Epithelial cell of prostate (primary cell): Measurements from ENCODE around the gene PTGES3L.
"Not testable (repeated sequence)": the region's sequence is repeated elsewhere in the genome, so short reads cannot be mapped to it uniquely, and the experiment has no call there.

Experiments used
- DNase-seq: peaks from one replicate; pipeline ENCODE4 v3.0.0-alpha.2; 2011; ENCODE audit warnings: low read depth, low spot score
- H3K27ac ChIP-seq: fragments of 450-650 bp; 2 replicates; pipeline ENCODE4 v1.5.1; 2017; ENCODE audit warnings: mild to moderate bottlenecking

PTGES3L gene

DNA sequence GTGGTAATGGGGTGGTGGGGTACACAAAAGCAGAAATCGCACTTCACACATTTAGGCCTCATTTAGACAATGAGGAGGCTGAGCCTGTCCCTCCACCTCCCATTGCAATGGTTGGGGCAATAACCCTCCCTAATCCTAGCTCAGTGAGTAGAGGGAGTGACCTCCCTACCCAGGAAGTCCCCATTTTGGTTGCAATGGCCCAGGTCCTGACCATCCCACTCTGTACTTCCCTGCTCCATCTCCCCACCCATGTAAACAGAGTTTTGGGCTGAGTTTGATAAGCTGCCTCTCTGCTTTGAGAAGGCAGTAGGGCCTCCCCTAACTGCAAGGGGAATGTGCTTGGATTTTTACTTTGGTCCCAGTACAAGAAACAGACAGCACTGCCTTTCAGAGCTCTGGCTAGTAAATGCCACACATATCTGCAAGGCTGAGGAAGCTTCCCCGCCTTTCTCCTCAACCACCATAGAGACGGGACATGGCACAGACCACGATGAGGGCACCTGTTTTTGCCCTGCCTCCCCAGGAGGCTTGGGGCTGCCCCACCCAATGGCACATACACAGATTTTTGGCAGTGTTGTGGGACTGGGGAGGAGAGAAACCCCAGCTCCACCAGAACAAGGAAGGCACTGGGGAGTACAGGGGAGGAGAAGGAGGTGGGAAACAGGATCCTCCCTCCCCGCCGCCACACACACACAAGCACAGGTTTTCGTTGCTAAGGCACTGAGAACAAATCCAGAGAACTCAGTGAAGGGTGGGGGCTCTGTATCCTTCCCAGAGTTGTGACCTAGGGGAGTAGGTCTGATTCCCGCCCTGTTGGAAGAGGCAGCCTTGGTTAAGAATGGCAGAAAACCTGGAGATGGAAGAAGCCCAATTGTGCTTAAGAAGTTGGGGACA is 35.0 kb upstream of the PTGES3L start:
- no peak overlapping the region for H3K27ac ChIP-seq
- no peak for DNase-seq

DNA sequence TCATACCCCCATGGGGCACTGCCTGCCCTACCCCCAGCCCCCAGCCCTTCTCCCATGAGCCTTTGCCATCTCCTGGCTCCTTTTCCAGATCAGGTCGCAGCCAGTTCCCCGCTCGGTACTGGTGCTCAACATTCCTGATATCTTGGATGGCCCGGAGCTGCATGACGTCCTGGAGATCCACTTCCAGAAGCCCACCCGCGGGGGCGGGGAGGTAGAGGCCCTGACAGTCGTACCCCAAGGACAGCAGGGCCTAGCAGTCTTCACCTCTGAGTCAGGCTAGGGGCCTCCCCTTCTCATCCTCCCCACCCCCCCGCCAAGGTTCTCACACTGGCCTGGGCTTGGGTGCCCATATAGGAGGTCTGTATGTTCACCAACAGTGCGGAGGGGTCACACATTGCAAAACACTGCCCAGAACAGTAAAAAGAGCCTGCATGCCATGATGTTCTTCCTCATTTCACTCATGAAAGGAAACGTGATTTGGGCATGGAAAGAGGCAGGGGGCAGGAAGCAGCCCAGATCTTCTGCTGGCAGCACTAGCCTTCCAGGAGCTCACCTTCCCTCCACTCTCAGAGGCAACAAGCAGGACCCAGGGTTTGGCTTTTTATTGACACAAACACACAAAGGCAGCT is 34.3 kb upstream of the PTGES3L start:
- no peak for DNase-seq
- no peak overlapping the region for H3K27ac ChIP-seq

DNA sequence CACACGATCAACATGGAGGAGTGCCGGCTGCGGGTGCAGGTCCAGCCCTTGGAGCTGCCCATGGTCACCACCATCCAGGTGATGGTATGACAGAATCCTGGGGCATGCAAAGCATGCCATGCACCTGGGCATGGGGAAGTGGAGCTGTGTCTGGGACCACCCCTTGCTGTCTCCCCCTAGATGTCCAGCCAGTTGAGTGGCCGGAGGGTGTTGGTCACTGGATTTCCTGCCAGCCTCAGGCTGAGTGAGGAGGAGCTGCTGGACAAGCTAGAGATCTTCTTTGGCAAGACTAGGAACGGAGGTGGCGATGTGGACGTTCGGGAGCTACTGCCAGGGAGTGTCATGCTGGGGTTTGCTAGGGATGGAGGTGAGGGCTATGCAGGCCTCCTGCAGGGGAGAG is 33.4 kb upstream of the PTGES3L start:
- DNase-seq, result no peak
- H3K27ac ChIP-seq, result no peak overlapping the region

DNA sequence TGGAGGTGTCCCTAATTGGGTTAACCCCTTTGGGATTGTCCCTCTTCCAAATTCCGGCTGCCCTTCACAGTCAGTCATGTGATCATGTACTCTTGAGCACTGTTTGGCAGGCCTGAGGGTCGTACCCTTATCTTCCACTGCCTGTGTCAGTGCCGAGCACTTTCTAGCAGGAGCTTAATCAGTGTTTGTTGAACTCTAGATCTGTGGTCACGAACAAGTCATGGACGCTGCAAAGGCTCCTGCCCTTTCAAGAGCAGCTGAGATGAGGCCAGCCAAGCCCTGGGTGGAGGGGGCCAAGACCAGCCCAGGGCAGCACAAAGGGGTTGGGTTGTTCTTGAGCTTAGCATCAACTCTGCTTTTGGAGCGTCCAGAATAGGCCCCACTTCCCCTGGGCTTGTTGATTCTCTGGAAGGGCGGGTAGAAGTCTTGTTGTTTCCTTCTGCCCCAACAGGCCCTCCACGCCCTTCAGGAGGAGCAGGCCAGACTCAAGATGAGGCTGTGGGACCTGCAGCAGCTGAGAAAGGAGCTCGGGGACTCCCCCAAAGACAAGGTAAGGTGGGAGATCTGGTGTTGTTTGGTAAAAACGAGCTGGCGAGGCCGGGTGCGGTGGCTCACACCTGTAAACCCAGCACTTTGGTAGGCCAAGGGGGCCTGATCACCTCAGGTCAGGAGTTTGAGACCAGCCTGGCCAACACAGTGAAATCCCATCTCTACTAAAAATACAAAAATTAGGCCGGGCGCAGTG is 32.0 kb upstream of the PTGES3L start:
- DNase-seq, result no peak
- no peak overlapping the region for H3K27ac ChIP-seq

GRCh38 chr17:43010667-43011308 is 30.9 kb upstream of the PTGES3L start:
- no peak for DNase-seq
- H3K27ac ChIP-seq, result no peak overlapping the region

GRCh38 chr17:43006639-43007551 is 27.0 kb upstream of the PTGES3L start, which contains the start of gene IFI35:
Gene IFI35 (plus strand): TSS chr17:43006784. CDS start chr17:43006948, 164 bp downstream.
- DNase-seq, result peak; percentile 29
- H3K27ac ChIP-seq, result peak within 1 kb of the TSS; percentile 62

DNA sequence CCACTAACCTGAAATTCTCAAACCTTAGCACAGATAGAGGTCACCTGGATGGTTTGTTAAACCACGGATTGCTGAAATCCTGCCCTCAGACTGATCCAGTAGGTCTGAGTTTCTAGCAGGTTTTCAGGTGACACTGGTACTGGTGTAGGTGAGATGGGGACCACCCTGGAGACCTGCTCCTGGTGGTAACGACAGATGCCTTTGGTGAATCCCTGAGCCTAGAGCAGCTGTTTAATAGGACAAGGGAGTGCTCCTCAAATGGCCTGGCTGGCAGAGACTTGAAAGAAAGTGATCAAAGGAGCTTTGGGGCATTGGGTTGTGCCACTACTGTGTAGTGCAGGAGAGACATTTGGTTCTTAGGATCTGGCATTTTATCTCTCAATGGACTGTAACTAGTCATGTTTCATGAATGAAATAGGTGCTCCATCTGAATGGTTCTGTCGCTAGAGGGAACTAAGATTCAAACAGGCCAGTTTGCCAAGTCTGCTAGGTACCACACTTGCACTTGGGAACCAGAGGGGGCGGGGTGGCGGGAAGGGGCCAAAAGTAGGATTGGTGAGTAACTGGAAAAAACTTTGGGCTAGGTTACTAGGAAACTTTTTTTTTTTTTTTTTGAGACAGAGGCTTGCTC is 23.8 kb upstream of the PTGES3L start:
- DNase-seq, result no peak
- peak overlapping the region; percentile 91 for H3K27ac ChIP-seq

DNA sequence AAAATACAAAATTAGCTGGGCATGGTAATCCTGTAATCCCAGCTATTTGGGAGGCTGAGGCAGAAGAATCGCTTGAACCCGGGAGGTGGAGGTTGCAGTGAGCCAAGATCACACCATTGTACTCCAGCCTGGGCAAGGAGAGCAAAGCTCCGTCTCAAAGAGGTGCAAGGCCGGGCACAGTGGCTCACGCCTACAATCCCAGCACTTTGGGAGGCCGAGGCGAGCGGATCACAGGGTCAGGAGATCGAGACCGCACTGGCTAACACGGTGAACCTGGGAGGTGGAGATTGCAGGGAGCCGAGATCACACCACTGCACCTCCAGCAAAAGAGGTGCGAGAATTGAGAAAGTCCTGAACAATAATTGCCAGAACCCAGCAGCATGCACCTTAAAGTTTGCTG is 21.0 kb upstream of the PTGES3L start:
- DNase-seq, result not testable (repeated sequence)
- H3K27ac ChIP-seq, result peak overlapping the region; percentile 91

DNA sequence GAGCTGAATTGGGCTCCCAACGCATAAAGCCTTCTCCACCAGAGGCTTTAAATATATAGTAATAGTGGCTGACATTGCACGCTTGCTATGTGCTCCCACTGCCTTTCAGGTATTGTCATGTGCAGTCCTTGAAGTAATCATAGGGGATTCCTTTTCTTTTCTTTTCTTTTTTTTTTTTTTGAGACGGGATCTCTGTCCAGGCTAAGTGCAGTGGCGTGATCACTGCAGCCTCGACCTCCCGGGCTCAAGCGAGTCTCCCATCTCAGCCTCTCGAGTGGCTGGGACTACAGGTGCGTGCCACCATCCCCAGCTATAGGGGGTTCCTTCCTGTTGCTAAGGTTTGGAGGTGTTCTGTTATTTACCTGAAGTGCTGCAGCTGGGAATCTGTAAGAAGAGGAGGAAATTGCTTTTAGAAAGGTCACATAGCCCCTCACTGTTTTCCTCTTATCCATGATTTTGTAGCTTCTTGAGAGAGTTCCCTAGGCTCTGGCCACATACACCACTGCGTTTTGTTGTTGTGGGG is 19.2 kb upstream of the PTGES3L start:
- no peak for DNase-seq
- H3K27ac ChIP-seq, result peak overlapping the region; percentile 91

- peak within 1 kb of the TSS; percentile 91 for H3K27ac ChIP-seq
- peak; percentile 100 for DNase-seq
These were observed 18.4 kb upstream of the PTGES3L start, which contains the start of gene RPL27 for GRCh38 chr17:42997984-42998938. Gene RPL27 (plus strand): TSS chr17:42998419. CDS start chr17:42998751, 332 bp downstream.

DNA sequence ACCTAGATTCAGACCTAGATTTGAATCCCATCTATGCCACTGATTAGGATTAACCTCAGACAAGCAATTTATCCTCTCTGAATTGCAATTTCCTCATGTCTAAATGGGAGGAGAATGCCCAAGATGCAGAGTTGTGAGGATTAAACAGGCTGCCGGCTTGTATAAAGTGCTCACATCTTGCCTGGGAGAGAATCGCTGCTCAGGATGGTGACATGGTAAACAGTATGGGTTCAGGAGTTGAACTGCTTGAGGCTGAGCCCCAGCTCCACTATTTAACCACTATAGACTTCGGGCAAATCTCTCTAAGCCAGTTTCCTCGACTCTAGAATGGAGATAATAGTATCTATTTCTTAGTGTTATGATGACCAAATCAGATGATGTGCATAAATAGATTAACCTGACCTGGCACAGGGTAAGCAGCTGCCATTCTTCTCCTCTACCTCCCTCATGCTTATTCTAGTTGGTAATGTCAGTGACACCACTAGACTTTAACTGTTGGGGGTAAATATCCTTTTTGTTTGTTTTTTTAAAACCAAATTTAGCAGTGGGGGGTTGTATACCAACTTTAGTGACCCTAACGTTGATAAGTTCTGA is 17.6 kb upstream of the PTGES3L start:
- H3K27ac ChIP-seq, result peak overlapping the region; percentile 91
- DNase-seq, result no peak

DNA sequence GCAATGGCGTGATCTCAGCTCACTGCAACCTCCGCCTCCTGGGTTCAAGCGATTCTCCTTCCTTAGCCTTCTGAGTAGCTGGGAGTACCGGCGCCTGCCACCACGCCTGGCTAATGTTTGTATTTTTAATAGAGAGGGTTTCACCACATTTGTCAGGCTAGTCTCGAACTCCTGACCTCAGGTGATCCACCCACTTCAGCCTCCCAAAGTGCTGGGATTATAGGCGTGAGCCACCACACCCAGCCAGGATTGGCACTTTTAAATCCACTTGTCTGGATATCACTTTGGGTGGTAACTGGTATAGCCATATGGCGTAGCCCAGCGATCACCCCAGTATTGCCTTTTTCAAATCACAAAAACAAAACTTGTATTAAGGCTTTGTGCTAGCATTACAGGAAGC is 14.0 kb upstream of the PTGES3L start:
- not testable (repeated sequence) for H3K27ac ChIP-seq, DNase-seq

- no peak for DNase-seq
- no peak overlapping the region for H3K27ac ChIP-seq
These were observed 13.0 kb upstream of the PTGES3L start for GRCh38 chr17:42992872-42993271.

DNA sequence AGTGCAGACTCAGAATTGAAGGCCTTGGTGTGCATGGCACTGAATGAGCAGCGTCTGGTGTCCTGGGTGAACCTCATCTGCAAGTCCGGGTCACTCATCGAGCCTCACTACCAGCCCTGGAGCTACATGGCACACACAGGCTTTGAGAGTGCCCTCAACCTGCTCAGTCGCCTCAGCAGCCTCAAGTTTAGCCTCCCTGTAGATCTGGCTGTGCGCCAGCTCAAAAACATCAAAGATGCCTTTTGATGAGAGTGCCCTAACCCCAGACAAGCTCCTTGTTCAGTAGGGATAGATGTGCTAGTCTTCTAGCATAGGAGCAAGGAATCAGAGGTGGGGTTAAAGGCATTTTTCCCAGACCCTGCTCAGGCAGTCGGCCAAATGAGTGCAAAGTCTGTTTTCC is 11.6 kb upstream of the PTGES3L start:
- no peak for DNase-seq
- peak overlapping the region; percentile 94 for H3K27ac ChIP-seq

DNA sequence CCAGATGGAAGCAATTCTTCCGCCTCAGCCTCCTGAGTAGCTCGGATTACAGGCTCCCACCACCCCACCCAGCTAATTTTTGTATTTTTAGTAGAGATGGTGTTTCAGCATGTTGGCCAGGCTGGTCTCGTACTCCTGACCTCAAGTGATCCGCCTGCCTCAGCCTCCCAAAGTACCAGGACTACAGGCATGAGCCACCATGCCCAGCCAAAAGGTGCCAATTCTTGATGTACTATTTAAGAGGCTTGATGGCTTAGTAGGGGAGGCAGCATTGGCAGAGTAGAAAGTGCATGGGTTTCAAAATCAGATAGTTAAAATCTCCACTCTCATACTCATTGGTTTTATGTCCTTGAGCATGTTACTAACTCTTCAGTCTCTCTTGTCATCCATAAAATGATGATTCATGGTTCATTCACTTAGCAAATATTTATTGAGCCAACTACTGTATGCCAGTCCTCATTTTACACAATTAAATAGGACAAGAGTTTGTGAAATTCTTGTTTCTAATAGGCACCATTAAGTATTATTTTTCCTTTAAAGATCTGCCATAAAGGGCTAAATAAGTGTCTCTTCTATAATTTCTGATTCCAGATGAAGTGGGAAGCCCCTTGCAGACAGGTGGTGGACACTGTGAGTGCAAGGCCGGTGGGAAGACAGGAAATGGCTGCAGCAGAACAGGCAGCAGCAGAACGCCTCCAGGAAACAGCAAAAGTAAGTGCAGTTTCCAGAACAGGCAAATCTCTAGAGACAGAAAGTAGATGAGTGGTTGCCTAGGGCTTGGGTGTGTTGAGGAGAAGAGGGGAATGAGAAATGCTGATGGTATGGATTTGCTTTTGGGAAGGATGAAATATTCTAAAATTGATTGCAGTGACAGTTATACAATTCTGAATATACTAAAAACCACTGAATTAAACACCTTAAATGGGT is 10.1 kb upstream of the PTGES3L start:
- no peak for DNase-seq
- peak overlapping the region; percentile 94 for H3K27ac ChIP-seq

GRCh38 chr17:42989141-42989540 is 9.3 kb upstream of the PTGES3L start:
- H3K27ac ChIP-seq, result peak overlapping the region; percentile 94
- no peak for DNase-seq
